ENCODE results near the gene MYO3B. TPM values are rescaled to one million over a fixed set of nuclear protein-coding genes. Genes with fewer than 3 reads are reported as not detected.

Gene MYO3B
- total RNA-seq, 1 donor from 2014 or later: 0.17 TPM

- H3K27ac ChIP-seq: no peak overlapping the region
- intact Hi-C loops (cut with DNase I): no loop called here
- H3K4me3 ChIP-seq: no peak overlapping the region
- no peaks in the 10 kb centered on the region for H3K36me3 ChIP-seq
- no peak for ATAC-seq
- H3K4me1 ChIP-seq: no peaks in the 10 kb centered on the region
- no peaks in the 10 kb centered on the region for H3K27me3 ChIP-seq
- TF ChIP-seq CTCF (IDR thresholded peaks at IDR 0.05): no peak
- DNase-seq: no peak
- H3K9me3 ChIP-seq: no peaks in the 10 kb centered on the region
Observed at GRCh38 chr2:170147576-170147975, 30.4 kb upstream of the MYO3B start.

GRCh38 chr2:170148161-170148560 is 29.8 kb upstream of the MYO3B start:
- DNase-seq (no peak), ATAC-seq (no peak)
- H3K36me3 ChIP-seq: no peaks in the 10 kb centered on the region
- H3K27me3 ChIP-seq: no peaks in the 10 kb centered on the region
- no peak for TF ChIP-seq CTCF (IDR thresholded peaks at IDR 0.05)
- intact Hi-C loops (cut with DNase I): no loop called here
- no peak overlapping the region for H3K27ac ChIP-seq
- H3K9me3 ChIP-seq: no peaks in the 10 kb centered on the region
- no peak overlapping the region for H3K4me3 ChIP-seq
- no peaks in the 10 kb centered on the region for H3K4me1 ChIP-seq

- no peaks in the 10 kb centered on the region for H3K27me3 ChIP-seq
- H3K4me1 ChIP-seq: no peaks in the 10 kb centered on the region
- intact Hi-C loops (cut with DNase I): no loop called here
- H3K27ac ChIP-seq: no peak overlapping the region
- no peaks in the 10 kb centered on the region for H3K36me3 ChIP-seq
- TF ChIP-seq CTCF (IDR thresholded peaks at IDR 0.05): no peak
- H3K9me3 ChIP-seq: no peaks in the 10 kb centered on the region
- H3K4me3 ChIP-seq: no peak overlapping the region
- DNase-seq: no peak
- no peak for ATAC-seq
Observed at GRCh38 chr2:170152421-170152820, 25.5 kb upstream of the MYO3B start.

GRCh38 chr2:170155022-170155722 is 22.8 kb upstream of the MYO3B start:
- intact Hi-C loops (cut with DNase I): no loop called here
- DNase-seq (no peak), ATAC-seq (no peak)
- Histone ChIP-seq H3K4me1 (no peaks in the 10 kb centered on the region), H3K27me3 (no peaks in the 10 kb centered on the region), H3K4me3 (no peak overlapping the region), H3K36me3 (no peaks in the 10 kb centered on the region), H3K27ac (no peak overlapping the region), H3K9me3 (no peaks in the 10 kb centered on the region)
- no peak for TF ChIP-seq CTCF (IDR thresholded peaks at IDR 0.05)

- no peak for ATAC-seq
- Histone ChIP-seq H3K4me1 (no peaks in the 10 kb centered on the region), H3K9me3 (no peaks in the 10 kb centered on the region), H3K27ac (no peak overlapping the region), H3K4me3 (no peak overlapping the region), H3K27me3 (no peaks in the 10 kb centered on the region), H3K36me3 (no peaks in the 10 kb centered on the region)
- DNase-seq: no peak
- intact Hi-C loops (cut with DNase I): no loop called here
- no peak for TF ChIP-seq CTCF (IDR thresholded peaks at IDR 0.05)
Observed at GRCh38 chr2:170155723-170156253, 22.2 kb upstream of the MYO3B start.

All from upper lobe of right lung (tissue), 1 donor.